Central memory CD4-positive, alpha-beta T cell (primary cell): ENCODE measurements around the gene SYCE1L.
A peak's percentile ranks its signal among the peaks of the same experiment; 100 is the strongest.
"Not testable (repeated sequence)": the region's sequence is repeated elsewhere in the genome, so short reads cannot be mapped to it uniquely, and the experiment has no call there.

Source experiments
- DNase-seq: peaks from one replicate; pipeline ENCODE4 v3.0.0; 2022

SYCE1L gene

GRCh38 chr16:77206533-77206932, 7.3 kb downstream of the SYCE1L start:
- DNase-seq: no peak

- DNase-seq: no peak
These were observed 7.8 kb downstream of the SYCE1L start for GRCh38 chr16:77207030-77207429.

GRCh38 chr16:77208382-77208781, 9.2 kb downstream of the SYCE1L start:
- DNase-seq: no peak

DNA sequence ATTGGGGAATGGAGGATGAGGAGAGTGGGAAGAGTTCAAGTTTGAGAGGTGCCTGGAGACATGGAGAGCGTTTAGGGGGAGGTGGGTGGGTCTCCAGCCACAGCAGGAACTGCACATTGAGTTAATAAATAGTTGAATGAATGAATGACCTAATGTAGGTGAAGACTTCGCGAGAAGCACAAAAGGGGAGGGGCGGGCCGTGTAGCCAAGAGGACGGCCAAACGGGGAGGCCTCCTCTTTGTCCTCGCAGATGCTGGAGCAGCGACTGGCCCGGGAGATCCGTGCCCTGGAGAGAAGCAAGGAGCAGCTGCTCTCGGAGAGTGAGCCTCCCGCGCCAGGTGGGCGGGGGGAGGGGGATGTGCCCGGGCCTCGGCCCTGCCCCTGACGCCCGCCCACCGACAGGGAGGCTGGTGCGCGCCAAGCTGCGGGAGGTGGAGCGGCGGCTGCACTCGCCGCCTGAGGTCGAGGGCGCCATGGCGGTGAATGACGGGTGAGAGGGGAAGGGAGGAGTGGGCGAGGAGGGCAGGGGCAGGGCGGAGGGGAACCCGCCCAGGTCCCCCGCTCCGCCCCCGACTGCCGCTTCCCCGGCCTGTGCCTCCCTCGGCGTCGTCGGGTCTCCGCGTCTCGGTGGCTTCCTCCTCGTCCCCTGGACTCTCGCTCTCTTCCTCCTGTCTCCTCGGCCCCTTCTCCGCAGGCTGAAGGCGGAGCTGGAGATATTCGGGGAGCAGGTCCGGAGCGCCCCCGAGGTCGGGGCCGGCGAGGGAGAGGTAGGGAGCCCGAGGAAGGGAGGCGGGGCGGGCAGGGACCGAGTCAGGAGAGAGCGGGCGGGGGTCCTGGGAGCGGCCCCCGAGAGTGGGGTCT, 12.9 kb downstream of the SYCE1L start:
- DNase-seq: peak; percentile 67

DNA sequence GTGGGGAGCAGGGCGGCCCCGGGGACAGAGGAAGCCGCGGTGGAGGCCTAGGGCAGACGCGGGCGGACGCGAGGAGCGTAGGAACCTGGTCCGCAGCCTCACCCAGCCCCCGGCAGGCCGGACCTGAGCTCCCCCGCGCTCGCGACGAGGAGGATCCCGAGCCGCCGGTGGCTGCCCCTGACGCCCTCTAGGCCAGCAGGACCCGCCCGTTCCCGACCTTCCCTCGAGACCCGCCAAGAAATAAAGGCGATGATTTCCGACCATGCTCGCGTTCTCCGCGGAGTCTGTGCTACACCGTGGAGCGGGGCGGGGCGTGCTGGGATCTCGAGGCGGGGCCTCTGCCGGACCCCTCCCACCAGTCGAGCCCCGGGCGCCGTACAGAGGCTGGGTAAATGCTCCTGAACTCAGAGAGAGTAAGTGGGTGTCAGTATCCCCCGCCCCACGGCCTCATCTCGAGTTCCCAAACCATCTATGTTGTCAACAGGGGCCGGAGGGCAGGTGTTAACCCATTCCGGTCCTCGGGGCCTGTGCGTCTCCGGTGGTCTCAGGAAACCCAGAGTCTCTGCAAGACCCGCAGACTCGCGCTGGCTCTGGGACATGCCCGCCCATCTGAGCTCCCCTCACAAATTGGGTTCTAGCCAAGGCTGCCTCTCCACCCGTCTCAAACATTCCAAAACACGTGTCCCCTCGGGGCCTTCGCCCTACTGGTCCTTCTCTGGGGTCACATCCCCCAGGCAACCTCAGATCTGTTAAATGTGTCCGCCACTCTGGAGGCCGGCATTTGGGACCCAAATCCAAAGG, 13.7 kb downstream of the SYCE1L start:
- peak; percentile 56 for DNase-seq

DNA sequence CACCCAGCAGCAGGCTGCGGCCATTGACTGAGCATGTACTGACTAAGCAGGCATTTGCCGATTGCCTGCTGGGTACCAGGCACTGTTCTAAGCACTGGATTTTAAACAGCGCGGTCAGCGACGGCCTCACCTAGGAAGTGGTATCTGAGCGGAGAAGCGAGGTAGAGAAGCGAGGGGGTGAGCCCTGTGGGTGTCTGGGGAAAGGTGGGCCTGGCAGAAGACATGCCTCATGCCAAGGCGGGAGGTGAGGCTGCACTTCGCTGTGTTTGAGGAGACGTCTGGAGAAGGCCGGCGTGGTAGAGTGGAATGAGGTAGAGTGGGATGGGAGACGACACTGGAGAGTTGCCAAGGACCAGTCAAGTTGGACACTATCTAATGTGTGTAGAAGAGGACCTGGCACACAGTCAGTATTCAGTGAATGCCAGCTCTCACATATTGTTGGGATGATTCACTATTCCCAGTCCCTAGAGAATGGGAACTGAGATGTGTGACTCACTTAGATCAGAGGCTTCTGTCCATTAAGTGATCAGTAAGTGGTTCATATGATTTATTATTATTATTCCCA, 14.4 kb downstream of the SYCE1L start:
- DNase-seq: no peak

- DNase-seq: no peak
These were observed 15.4 kb downstream of the SYCE1L start for GRCh38 chr16:77214411-77215138.

GRCh38 chr16:77219437-77219836, 20.2 kb downstream of the SYCE1L start:
- no peak for DNase-seq

DNA sequence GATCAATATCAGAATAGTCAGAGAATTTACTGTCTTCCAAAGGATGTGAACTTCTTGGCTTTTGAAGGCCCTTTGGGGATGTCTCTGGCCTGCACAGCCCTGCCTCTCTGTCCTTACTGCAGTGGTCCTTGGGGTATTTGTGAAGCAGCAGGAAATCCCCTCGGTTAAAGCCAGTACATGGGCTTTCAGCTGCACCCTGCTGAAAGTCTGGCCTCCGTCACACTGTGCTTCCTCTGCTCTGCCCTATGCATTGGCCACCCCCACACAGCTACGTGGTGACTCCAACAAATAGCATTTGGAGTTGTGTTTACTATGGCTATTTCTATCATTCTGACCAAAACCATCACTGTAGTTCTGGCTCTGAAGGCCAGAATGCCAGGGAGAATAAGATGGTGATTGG, 21.2 kb downstream of the SYCE1L start:
- no peak for DNase-seq

GRCh38 chr16:77221482-77221881, 22.3 kb downstream of the SYCE1L start:
- DNase-seq: no peak

GRCh38 chr16:77223184-77223583, 24.0 kb downstream of the SYCE1L start:
- DNase-seq: no peak

DNA sequence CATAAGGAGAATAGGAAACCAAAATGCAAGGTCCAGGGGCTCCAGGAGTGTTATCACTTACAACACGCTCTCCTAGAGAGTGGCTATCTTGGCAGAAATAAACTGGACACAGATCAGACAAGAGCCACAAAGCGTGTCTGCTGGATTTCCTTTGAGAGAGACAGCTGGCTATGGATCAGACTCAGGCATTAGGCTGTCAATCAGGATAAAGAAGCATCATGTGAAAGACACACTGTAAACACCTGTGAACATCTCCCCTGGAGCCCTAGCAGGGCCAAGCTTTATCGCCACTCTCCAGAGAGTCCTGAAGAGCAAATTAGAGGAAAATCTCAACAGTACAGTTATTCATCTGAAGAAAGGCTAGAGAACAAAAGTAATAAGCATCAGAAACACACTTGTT, 26.0 kb downstream of the SYCE1L start:
- no peak for DNase-seq

DNA sequence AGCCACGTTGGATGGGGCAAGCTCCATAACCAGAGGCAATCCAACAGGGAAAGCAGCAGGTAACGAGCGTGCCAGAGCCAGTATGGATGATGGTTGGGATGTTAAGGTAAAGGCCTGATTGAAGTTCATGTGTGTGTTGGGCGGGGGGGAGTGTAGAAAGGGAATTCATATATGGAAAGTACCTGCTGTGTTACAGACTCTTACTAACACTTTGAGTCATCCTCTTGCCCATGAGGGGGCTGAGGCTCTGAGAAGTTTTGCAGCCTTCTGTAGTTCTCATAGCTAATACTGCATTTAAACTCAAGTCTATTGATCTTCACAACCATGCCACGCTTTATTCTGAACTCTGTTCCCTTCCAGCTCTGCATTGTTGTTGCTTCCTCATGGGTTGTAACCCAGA, 28.5 kb downstream of the SYCE1L start:
- DNase-seq: no peak

DNA sequence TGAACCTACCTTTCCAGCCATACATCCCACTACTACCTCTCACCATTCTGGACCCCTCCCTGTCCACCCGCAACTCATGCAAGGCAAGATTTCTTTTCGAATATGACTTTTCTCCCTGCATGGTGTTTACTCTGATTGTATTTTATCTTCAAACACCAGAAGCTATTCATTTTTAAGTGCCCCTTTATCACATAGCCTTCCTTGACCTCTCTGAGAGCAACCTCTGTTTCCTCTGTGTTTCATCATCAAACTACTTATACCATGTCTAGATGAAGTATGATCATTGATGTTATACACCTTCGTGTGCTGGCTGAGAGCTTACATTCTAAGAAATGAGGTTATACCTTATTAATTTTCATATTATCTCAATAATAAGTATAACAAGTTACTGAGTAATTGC, 31.8 kb downstream of the SYCE1L start:
- no peak for DNase-seq

DNA sequence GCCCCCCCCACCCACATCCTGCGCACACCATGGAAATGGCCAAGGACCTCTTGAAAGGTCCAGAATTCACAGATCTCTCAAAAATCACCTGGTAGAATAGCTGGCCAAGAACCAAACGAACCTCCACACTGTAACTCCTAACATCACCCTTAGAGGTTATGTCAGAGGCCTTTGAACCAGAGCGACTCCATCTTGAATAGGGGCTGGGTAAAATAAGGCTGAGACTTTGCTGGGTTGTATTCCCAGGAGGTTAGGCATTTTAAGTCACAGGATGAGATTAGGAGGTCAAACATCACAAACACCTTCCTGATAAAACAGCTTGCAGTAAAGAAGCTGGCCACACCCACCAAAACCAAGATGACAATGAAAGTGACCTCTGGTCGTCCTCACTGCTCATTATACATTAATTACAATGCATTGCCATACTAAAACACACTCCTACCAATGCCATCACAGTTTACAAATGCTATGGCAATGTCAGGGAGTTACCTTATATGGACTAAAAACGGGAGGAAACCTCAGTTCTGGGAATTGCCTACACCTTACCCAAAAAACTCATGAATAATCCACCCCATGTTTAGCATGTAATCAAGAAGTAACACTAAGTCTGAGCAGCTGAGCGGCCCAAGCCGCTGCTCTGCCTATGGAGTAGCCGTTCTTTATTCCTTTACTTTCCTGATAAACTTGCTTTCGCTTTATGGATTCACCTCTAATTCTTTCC, 34.8 kb downstream of the SYCE1L start:
- DNase-seq: no peak

DNA sequence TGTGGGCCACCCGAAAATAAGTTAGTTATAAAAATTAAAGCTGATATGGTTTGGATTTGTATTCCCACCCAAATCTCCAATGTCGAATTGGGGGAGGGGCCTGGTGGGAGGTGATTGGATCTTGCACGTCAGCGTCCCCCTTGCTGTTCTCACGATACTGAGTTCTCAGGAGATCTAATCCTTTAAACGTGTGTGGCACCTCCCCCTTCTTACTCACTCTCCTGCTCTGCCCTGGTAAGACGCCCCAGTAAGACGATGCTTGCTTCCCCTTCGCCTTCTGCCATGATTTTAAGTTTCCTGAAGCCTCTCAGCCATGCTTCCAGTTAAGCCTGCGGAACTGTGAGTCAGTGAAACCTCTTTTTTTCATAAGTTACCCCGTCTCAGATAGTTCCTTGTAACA, 35.4 kb downstream of the SYCE1L start:
- DNase-seq: no peak

DNA sequence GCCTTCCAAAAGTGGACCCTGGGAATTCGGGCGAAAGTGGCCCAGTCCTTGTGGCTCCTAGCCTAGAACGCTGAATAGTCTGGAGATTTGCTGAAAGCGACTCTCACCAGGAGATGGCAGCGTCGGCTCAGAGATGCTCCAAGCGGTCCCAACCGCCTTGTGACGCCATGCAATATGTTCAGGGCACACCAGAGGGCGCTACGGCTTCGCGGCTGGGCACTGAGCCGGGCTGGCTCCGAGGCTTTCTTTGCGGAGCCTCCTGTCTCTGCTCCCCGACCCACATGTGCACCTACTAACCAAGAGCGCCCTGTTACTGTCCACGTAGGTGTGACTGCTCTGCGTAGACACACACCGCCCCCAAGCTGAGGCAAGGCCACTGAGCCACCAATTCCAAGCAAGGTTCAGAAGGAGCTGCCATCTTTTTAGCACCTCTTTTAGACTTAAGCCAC, 36.9 kb downstream of the SYCE1L start:
- peak; percentile 79 for DNase-seq

GRCh38 chr16:77238593-77238992, 39.4 kb downstream of the SYCE1L start:
- no peak for DNase-seq

GRCh38 chr16:77242471-77242870, 43.3 kb downstream of the SYCE1L start:
- DNase-seq: not testable (repeated sequence)

- DNase-seq: no peak
These were observed 46.9 kb downstream of the SYCE1L start for GRCh38 chr16:77246150-77246549.

DNA sequence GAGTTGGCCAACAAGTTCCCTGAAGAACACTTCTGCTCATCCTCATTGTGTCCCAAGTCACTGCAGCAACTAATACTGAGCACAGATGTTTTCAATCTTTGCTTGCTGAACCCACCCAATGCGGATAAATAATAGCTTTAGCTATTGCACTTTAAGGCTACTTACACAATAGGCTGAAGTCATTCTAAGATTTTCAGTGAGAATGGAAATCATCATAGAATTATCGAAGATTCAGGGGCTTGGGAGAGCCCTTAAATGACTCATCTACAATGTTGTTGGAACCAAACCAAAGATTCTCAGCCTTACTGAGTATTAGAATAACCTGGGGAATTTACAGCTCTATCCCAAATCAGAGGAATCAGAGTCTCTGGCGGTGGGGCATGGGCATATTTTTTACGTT, 51.2 kb downstream of the SYCE1L start:
- DNase-seq: no peak
